Measurements from ENCODE around the gene TMEM59. TPM values are rescaled to one million over a fixed set of nuclear protein-coding genes. Genes with fewer than 3 reads are reported as not detected.
"Not testable (repeated sequence)": the region's sequence is repeated elsewhere in the genome, so short reads cannot be mapped to it uniquely, and the experiment has no call there.

TMEM59 gene
- total RNA-seq, 4 donors from 2014 or later, result 156 to 248 (median 224) TPM

GRCh38 chr1:54027848-54028247 is 25.2 kb downstream of the TMEM59 start:
- DNase-seq, result no peak
- Histone ChIP-seq H3K9me3 (no peaks in the 10 kb centered on the region), H3K36me3 (peaks cover 0 to 36% of the 10 kb centered on the region in 2 donors), H3K27ac (no peak overlapping the region), H3K27me3 (no peaks in the 10 kb centered on the region), H3K4me1 (no peaks in the 10 kb centered on the region), H3K4me3 (no peak overlapping the region)
- no peak for ATAC-seq
- TF ChIP-seq CTCF (IDR thresholded peaks at IDR 0.05 in 4 of 5, conservative IDR thresholded peaks at IDR 0.05 in 1 of 5), result no peak
- TF ChIP-seq POLR2A (IDR thresholded peaks at IDR 0.05), result no peak
- intact Hi-C loops (cut with DNase I; ENCODE audit: low total_unique reads) (no loop called here), in situ Hi-C loops (cut with MboI; ENCODE audit: low sequenced_read_pairs in 4 of 4) (no loop called here)

- H3K27me3 ChIP-seq; ATAC-seq; H3K36me3 ChIP-seq; intact Hi-C loops (cut with DNase I; ENCODE audit: low total_unique reads); H3K4me1 ChIP-seq; H3K27ac ChIP-seq; DNase-seq; H3K9me3 ChIP-seq; in situ Hi-C loops (cut with MboI; ENCODE audit: low sequenced_read_pairs in 4 of 4); H3K4me3 ChIP-seq: not testable (repeated sequence)
Observed at GRCh38 chr1:54024811-54025210, 28.2 kb downstream of the TMEM59 start.

GRCh38 chr1:54024358-54024757 is 28.6 kb downstream of the TMEM59 start:
- ATAC-seq, result no peak
- in situ Hi-C loops (cut with MboI; ENCODE audit: low sequenced_read_pairs in 4 of 4), result no loop called here

GRCh38 chr1:54019562-54020176 is 33.3 kb downstream of the TMEM59 start:
- H3K4me1 ChIP-seq; intact Hi-C loops (cut with DNase I; ENCODE audit: low total_unique reads); ATAC-seq; DNase-seq; H3K36me3 ChIP-seq; H3K9me3 ChIP-seq; H3K4me3 ChIP-seq; H3K27ac ChIP-seq; H3K27me3 ChIP-seq; in situ Hi-C loops (cut with MboI; ENCODE audit: low sequenced_read_pairs in 4 of 4): not testable (repeated sequence)

More at GRCh38 chr1:54024358-54024757, 28.6 kb downstream of the TMEM59 start:
- Histone ChIP-seq H3K4me3 (no peak overlapping the region), H3K36me3 (peaks cover 0 to 1% of the 10 kb centered on the region in 2 donors), H3K27ac (no peak overlapping the region), H3K4me1 (no peaks in the 10 kb centered on the region), H3K27me3 (no peaks in the 10 kb centered on the region), H3K9me3 (no peaks in the 10 kb centered on the region)
- TF ChIP-seq POLR2A (IDR thresholded peaks at IDR 0.05), result no peak
- TF ChIP-seq CTCF (IDR thresholded peaks at IDR 0.05 in 4 of 5, conservative IDR thresholded peaks at IDR 0.05 in 1 of 5), result no peak
- no peak for DNase-seq
- intact Hi-C loops (cut with DNase I; ENCODE audit: low total_unique reads), result no loop called here

- Histone ChIP-seq H3K27ac (no peak overlapping the region), H3K4me3 (no peak overlapping the region), H3K36me3 (no peaks in the 10 kb centered on the region), H3K9me3 (no peaks in the 10 kb centered on the region), H3K4me1 (no peaks in the 10 kb centered on the region), H3K27me3 (peaks cover 0 to under 1% (median 0%) of the 10 kb centered on the region in 3 donors)
- intact Hi-C loops (cut with DNase I; ENCODE audit: low total_unique reads) (no loop called here), in situ Hi-C loops (cut with MboI; ENCODE audit: low sequenced_read_pairs in 4 of 4) (no loop called here)
- TF ChIP-seq CTCF (IDR thresholded peaks at IDR 0.05 in 4 of 5, conservative IDR thresholded peaks at IDR 0.05 in 1 of 5) (no peak), POLR2A (IDR thresholded peaks at IDR 0.05) (no peak)
- DNase-seq, result no peak
- ATAC-seq, result no peak
Observed at GRCh38 chr1:54018635-54019034, 34.4 kb downstream of the TMEM59 start.

- in situ Hi-C loops (cut with MboI; ENCODE audit: low sequenced_read_pairs in 4 of 4), result no loop called here
- TF ChIP-seq POLR2A (IDR thresholded peaks at IDR 0.05) (no peak), CTCF (IDR thresholded peaks at IDR 0.05 in 4 of 5, conservative IDR thresholded peaks at IDR 0.05 in 1 of 5) (no peak)
Observed at GRCh38 chr1:54017979-54018378, 35.0 kb downstream of the TMEM59 start, which contains the start of gene LDLRAD1. TSS of gene LDLRAD1 (minus strand) at chr1:54018186. CDS start at chr1:54018112, 74 bp downstream.

More at GRCh38 chr1:54017979-54018378, 35.0 kb downstream of the TMEM59 start, which contains the start of gene LDLRAD1:
- no peak for DNase-seq
- Histone ChIP-seq H3K4me3 (no peak within 1 kb of the TSS), H3K27me3 (peaks cover 0 to 3% (median 0%) of the 10 kb centered on the region in 3 donors), H3K36me3 (no peaks in the 10 kb centered on the region), H3K27ac (no peak within 1 kb of the TSS), H3K9me3 (no peaks in the 10 kb centered on the region), H3K4me1 (no peaks in the 10 kb centered on the region)
- intact Hi-C loops (cut with DNase I; ENCODE audit: low total_unique reads), result no loop called here
- ATAC-seq, result no peak

All from gastrocnemius medialis (tissue), 4 donors.